Measurements from ENCODE around the gene RAB19.
A peak's percentile ranks its signal among the peaks of the same experiment; 100 is the strongest.
"Not testable (repeated sequence)": the region's sequence is repeated elsewhere in the genome, so short reads cannot be mapped to it uniquely, and the experiment has no call there.

The RAB19 gene

DNA sequence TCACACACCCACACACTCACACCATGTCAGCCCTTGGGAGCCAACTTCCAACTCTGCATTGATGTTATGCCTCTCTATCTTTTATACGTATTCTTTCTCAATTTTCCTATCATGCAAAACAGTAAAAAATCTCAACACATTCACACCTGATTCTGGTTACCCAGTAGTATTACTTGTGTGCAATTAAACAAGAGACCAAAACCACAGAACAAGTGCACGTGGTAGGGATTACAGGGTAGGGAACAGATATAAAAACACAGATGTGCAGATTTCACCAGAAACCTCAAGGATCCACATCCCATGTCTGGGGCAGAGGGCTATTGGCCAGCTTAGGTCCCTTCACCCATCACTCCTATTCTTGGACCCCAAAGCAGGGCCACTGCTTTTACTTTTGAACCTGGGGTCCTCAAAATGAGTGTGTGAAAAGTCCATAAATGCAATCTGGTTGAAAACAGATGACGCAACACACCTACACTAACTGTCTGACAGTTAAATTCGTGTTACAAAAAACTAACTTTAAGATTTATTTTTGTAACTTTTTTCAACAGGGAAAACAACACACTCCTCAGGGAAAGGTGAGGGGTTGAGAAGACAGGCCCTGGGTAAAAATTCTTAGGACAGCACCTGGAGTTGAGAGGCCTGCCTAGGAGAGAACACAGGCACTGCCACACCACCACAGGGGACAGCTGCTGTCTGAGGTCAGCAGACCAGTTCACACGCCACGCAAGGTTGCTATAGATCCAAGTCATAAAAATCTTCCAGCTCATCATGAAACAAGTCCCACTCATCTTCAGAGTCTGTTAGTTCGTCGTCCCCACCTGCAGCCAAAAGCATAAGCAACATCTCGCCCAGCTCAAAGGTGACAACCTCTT is 50.2 kb downstream of the RAB19 start:
- not testable (repeated sequence) for DNase-seq (ENCODE audit: low spot score)

GRCh38 chr7:140454657-140455015 is 50.8 kb downstream of the RAB19 start:
- no peak for DNase-seq (ENCODE audit: low spot score)

- no peak for DNase-seq (ENCODE audit: low spot score)
Observed at GRCh38 chr7:140455743-140456142, 51.9 kb downstream of the RAB19 start.

GRCh38 chr7:140456551-140457051 is 52.7 kb downstream of the RAB19 start:
- DNase-seq (ENCODE audit: low spot score), result no peak

DNA sequence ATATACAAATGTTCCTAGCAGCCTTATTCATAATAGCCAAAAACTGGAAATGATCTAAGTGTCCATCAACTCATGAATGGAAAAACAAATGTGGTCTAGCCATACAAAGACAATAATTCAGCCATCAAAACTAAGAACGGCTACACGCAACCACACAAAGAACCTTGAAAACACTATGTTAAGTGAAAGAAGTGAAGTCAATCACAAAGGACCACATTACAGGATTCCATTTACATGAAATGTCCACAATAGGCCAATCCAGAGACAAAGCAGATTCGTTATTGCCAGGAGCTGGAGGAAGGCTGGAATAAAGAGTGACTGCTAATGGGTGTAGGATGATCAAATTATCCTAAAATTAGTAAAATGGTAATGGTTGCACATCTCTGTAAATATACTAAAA is 54.3 kb downstream of the RAB19 start:
- no peak for DNase-seq (ENCODE audit: low spot score)

DNA sequence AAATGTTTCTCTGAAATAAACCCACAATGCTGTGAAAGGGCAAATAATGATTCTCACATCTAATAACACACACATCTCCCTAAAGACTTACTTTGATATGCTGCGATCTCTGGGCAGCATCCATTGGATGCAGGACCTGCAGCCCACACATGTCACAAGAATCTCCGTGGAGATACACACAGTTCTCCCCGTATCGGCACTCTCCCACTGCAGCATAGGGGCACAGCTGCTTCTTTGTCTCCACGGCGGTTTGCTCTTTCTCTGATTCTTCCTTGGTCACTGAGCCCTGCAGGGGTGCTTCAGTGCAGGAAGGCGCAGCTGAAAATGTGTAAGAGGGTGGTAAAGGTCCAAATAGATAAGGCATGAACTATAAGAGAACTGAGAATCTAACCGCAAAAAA is 55.1 kb downstream of the RAB19 start:
- DNase-seq (ENCODE audit: low spot score), result no peak

DNA sequence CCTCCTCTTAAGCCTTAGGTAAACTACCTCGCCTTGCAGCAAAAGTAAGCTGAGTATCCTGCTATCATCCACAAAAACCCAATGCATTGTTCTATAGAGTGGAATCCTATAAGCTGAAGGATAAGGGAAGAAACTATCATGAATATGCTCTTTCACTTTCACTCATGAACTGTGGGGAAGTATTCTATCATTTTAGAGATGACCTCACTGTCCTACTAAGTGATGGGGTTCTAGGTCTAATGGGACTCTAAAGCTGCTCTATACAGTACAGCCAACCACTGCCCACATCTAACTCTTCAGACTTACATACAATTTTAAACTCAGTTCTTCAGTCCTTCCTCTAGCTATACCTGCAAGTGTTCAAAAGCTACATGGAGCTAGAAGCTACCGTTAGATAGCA is 59.3 kb downstream of the RAB19 start:
- DNase-seq (ENCODE audit: low spot score), result no peak

DNA sequence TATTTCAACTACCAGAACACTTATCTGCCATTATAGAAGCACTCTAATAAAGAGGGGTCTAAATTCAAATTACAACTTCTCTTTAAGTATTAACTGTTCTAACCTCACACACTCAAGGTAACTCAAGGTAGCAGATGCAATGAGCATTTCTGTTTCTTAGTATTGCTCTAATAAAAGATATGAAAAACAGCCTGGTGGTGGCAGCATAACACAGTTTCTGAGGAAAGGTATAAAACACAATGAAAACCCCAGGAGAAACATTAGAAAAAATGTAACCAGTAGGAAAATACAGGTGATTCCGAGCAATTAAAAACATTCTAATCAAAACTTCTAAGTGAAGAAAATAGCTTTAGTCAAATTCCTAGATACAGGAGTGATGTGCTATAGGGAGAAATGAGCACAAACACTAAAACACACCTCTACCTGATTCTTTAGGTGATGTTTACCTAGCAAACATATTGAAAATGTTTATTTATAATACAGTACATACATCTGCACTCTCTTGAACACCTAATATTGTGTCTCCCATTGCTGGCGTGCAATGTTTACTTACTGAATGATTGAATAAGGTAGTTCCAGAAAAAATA is 72.0 kb downstream of the RAB19 start:
- DNase-seq (ENCODE audit: low spot score), result peak; percentile 55

DNA sequence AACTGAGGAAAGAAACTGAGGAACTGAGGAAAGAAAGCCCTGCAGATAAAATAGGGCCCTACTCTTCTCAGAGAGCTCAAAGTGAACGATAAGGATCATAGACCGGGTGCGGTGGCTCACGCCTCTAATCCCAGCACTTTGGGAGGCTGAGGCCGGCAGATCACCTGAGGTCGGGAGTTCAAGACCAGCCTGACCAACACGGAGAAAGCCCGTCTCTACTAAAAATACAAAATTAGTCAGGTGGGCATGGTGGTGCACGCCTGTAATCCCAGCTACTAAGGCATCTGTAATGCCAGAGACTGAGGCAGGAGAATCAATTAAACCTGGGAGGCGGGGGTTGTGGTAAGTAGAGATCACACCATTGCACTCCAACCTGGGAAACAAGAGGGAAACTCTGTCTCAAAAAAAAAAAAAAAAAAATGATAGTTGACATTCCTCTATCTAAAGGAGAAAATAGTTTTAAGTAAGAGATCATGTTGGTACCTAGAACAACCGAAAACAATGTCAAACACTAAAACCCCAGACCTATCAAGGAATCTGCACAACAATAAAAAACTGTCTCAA is 72.9 kb downstream of the RAB19 start:
- no peak for DNase-seq (ENCODE audit: low spot score)

Data from AG08395 (cell line).